GM19463 (cell line): ENCODE data around the gene MED8.

Source experiments
- ATAC-seq: cut with Tn5 transposase; IDR thresholded peaks from one replicate; pipeline ENCODE4 v1.9.1; 2021; ENCODE audit warnings: mild to moderate bottlenecking, moderate library complexity; ENCODE audit not compliant: unreplicated experiment

The MED8 gene

DNA sequence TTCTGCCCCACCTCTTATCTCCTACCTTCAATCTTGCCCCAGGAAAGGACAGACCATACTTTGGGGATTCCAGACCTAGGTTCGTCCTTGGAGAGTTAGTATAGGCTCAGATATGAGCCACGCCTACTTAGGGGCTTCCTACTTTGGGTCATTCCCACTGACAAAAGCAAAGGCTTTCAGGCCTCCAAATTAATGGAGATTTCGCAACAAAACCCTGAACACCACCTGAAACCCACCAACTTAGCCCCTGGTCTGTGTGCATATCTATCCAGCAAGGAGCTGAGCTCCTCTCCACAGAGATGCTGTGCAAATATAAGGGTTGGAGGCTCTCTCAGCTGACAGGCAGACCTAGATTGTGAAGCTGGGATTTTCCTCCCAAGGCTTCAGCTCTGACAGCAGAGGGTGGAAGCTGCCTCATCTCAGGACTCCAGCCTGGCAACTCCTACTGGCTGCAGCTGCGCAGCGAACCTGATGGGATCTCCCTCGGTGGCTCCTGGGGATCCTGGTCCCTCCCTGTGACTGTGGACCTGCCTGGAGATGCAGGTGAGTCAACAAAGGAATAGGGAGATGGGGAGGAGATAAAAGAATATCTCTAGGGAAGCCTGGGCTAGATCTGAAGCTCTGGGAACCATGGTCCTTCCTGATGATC, 49.9 kb downstream of the MED8 start:
- no peak for ATAC-seq

DNA sequence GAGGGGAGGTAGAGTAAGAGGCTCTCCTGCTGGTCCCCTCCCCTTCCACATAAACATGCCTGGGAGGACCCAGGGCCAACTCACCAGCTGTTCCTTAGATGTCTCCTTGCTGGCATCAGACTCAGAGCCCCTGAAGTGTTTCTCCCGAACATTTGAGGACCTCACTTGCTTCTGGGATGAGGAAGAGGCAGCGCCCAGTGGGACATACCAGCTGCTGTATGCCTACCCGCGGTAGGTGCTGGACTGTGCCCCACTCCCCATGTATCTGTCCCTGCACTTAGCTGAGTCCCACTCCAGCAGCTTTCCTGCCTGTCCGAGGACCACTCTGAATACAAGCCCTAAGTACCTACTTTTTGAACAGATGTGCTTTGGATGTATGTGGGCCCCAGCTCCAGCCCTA, 51.6 kb downstream of the MED8 start:
- ATAC-seq = no peak

DNA sequence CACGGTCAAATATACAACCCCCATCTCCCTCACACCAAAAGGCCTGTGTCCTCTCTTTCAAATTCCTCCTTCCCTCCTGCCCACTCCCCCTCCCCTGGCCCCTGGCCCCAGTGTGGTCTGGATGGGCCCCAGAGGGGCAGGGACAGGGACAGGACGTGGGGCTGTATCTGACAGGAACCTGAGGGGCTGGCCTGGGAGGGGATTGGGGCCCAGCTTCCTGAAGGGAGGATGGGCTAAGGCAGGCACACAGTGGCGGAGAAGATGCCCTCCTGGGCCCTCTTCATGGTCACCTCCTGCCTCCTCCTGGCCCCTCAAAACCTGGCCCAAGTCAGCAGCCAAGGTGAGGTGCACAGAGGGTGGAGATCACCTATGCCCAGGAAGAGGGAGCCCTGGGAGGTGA, 52.0 kb downstream of the MED8 start, which contains the start of gene MPL:
Gene MPL (plus strand): TSS at position 231 of the 400 bp plus-strand sequence. CDS start 31 bp downstream, at position 262.
- ATAC-seq = no peak

DNA sequence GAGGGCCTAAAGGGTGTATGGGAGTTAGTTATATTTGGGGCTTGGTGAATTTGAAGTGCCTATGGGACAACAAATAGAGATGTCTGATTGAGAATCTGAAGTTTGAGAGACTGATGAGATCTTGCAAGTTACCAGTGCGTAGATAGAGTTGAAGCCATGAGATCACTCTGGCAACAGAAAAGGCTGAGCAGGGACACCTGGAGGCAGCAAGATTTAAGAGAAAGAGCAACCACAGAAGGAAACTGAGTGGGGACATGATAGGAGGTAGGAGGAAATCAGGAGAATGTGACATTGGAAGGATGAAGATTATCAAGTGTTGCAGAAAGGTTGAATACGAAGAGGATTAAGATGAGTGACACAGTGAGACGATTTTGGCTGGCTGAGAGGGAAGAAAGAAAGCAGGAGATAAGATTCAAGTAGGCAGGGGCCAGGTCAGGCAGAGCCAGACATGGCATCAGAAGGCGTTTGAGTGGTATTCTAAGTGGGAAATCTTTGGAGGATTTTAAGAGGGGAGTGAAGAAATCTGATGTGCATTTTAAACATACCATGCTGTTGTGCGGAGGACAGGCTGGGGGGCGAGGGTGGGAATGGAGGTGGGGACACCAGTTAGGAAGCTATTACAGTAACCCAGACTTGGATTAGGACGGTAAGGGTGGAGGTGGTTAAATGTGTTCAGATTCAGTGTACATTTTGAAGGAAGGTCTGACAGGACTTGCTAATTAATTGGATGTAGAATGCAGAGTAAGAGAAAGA, 55.0 kb downstream of the MED8 start:
- no peak for ATAC-seq
